Measurements from ENCODE around the gene TMEM138.

DNA sequence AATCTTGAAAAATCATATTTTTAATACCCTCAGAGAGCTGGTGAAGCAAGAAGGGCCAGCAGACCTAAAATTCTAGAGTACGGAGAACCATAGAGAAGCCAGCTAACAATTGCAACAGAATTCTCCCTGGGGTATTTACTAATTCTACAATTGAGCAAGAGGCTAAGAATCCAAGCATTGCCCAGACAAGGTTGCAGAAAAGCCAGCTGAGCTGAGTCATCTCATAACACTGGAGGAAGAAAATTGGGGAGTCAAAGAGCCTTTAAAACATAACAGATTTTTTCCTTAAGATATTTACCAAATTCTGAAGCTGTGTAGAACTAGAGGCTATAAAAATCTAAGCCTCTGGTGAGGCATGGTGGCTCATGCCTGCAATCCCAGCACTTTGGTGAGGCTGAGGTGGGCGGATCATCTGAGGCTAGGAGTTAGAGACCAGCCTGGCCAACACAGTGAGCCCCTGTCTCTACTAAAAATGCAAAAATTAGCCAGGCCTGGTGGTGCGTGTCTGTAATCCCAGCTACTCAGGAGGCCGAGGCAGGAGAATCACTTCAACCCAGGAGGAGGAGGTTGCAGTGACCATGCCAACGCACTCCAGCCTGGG is 16.6 kb downstream of the TMEM138 start:
- TF ChIP-seq EZH2 (IDR thresholded peaks at IDR 0.05; ENCODE audit: insufficient read depth, poor library complexity, severe bottlenecking) (no peak), EZH2phosphoT487 (IDR thresholded peaks at IDR 0.05; ENCODE audit: insufficient read depth, low read depth) (no peak)

All from GM23248 (cell line).